ENCODE measurements around the gene ZMPSTE24. TPM values are rescaled to one million over a fixed set of nuclear protein-coding genes. Genes with fewer than 3 reads are reported as not detected.

The ZMPSTE24 gene
- total RNA-seq, 1 donor from 2014 or later, result 18.6 TPM

DNA sequence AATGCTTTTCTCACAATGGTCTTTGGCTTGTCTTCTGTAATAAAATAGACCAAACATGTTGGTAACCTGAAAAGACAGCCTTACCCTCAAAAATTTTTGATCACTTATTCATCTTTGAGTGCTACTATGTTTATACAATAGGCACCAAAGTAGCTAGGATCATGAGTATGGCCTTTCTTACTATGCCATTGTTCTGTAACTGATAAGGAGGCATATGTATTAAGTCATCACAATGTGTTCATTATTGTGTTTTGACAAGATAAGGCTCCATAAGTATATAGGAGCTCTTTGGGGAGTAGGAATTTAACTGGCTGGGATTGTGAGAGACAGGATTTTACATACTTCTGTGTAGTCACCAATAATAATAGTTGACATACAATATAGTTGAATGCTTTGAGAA is 9.6 kb upstream of the ZMPSTE24 start:
- POLR2A ChIA-PET, result no interaction called here

DNA sequence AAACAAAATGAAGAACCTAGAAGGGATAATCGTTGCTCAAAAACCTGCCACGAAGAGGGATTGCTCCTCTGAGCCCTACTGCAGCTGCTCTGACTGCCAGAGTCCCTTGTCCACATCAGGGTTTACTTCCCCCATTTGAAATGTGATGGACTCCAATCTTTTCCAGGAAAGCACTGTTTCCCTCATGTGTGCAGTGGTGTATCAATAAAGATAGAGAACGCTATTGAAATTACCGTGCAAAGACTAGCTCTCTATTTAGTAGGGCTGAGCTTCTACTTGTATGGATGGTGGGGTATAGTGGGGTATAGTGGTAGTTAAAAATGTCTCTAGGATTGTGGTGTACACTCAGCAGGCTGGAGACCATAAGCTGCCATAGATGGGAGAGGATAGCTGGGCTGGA is 6.6 kb upstream of the ZMPSTE24 start:
- Mint-ChIP-seq H3K27ac (no peak overlapping the region), H3K9me3 (no peaks in the 10 kb centered on the region), H3K4me3 (no peak overlapping the region), H3K36me3 (ENCODE audit: low read depth) (no peaks in the 10 kb centered on the region), H3K27me3 (no peaks in the 10 kb centered on the region), H3K4me1 (peaks cover 2% of the 10 kb centered on the region)
- ATAC-seq (ENCODE audit: low read depth) (no peak), DNase-seq (no peak)
- CTCF ChIA-PET, result no interaction called here
- TF ChIP-seq, protein P1, sequence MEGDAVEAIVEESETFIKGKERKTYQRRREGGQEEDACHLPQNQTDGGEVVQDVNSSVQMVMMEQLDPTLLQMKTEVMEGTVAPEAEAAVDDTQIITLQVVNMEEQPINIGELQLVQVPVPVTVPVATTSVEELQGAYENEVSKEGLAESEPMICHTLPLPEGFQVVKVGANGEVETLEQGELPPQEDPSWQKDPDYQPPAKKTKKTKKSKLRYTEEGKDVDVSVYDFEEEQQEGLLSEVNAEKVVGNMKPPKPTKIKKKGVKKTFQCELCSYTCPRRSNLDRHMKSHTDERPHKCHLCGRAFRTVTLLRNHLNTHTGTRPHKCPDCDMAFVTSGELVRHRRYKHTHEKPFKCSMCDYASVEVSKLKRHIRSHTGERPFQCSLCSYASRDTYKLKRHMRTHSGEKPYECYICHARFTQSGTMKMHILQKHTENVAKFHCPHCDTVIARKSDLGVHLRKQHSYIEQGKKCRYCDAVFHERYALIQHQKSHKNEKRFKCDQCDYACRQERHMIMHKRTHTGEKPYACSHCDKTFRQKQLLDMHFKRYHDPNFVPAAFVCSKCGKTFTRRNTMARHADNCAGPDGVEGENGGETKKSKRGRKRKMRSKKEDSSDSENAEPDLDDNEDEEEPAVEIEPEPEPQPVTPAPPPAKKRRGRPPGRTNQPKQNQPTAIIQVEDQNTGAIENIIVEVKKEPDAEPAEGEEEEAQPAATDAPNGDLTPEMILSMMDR (IDR thresholded peaks at IDR 0.05), result no peak
- POLR2A ChIA-PET, result interaction anchor here (0.5 to 1.0 kb wide), 2 partner anchors 98 to 1113 kb away, joined by 4 to 6 read pairs; no protein-coding TSS in a partner anchor
- intact Hi-C loops (cut with micrococcal nuclease), result no loop called here

More for the DNA sequence above, 9.6 kb upstream of the ZMPSTE24 start:
- Mint-ChIP-seq H3K27ac (no peak overlapping the region), H3K9me3 (no peaks in the 10 kb centered on the region), H3K4me1 (no peaks in the 10 kb centered on the region), H3K4me3 (no peak overlapping the region), H3K36me3 (ENCODE audit: low read depth) (no peaks in the 10 kb centered on the region), H3K27me3 (no peaks in the 10 kb centered on the region)
- no peak for DNase-seq
- CTCF ChIA-PET, result no interaction called here
- no peak for ATAC-seq (ENCODE audit: low read depth)
- intact Hi-C loops (cut with micrococcal nuclease), result no loop called here
- TF ChIP-seq, protein P1 (IDR thresholded peaks at IDR 0.05), result no peak

DNA sequence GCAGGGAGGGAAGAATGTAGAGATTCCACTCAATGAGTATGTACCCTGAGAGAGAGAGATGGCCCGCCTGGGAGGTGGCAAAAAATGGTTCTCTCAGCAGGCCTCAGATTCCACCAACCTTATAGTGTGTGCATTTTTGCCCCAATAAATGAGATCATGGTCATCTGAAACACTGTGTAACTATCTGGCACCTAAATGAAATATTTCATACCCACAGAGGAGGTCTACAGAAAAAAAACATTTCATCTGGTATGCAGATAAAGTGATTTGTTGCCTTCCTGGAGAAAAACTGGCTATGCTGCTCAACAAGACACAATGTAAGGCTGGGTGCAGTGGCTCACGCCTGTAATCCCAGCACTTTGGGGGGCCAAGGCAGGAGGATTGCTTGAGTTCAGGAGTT is 5.4 kb upstream of the ZMPSTE24 start:
- Mint-ChIP-seq H3K4me3 (no peak overlapping the region), H3K4me1 (peaks cover 12% of the 10 kb centered on the region), H3K36me3 (ENCODE audit: low read depth) (peaks cover 5% of the 10 kb centered on the region), H3K27ac (no peak overlapping the region), H3K27me3 (no peaks in the 10 kb centered on the region), H3K9me3 (no peaks in the 10 kb centered on the region)
- no peak for ATAC-seq (ENCODE audit: low read depth)
- no peak for DNase-seq
- TF ChIP-seq, protein P1 (IDR thresholded peaks at IDR 0.05), result no peak
- intact Hi-C loops (cut with micrococcal nuclease), result no loop called here
- POLR2A ChIA-PET, result no interaction called here
- CTCF ChIA-PET, result no interaction called here

DNA sequence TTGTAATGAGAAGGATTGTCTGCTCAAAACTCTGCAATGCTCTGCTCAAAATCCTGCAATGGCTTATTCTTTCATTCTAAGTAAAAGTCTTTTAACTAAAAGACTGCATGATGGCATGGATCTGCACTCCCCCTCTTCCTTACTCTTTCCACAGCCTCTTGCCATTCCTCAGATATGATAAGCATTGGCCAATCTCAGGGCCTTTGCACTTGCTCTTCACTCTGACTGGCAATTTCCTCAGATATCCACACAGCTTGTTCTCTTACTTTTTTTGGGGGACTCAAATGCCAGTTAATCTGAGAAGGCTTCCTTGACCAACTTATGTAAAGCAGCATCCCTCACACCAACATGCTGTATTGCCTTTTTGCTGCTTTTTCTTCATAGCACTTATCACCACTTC is 2.8 kb upstream of the ZMPSTE24 start:
- no peak for ATAC-seq (ENCODE audit: low read depth)
- DNase-seq, result no peak
- Mint-ChIP-seq H3K9me3 (no peaks in the 10 kb centered on the region), H3K4me3 (no peak overlapping the region), H3K27ac (no peak overlapping the region), H3K27me3 (no peaks in the 10 kb centered on the region), H3K36me3 (ENCODE audit: low read depth) (peaks cover 12% of the 10 kb centered on the region), H3K4me1 (peaks cover 30% of the 10 kb centered on the region)
- TF ChIP-seq, protein P1 (IDR thresholded peaks at IDR 0.05), result no peak
- intact Hi-C loops (cut with micrococcal nuclease), result loop anchor here (5.0 kb wide), 1 partner anchor 147 kb away; no protein-coding TSS in a partner anchor
- ChIA-PET POLR2A (no interaction called here), CTCF (no interaction called here)

DNA sequence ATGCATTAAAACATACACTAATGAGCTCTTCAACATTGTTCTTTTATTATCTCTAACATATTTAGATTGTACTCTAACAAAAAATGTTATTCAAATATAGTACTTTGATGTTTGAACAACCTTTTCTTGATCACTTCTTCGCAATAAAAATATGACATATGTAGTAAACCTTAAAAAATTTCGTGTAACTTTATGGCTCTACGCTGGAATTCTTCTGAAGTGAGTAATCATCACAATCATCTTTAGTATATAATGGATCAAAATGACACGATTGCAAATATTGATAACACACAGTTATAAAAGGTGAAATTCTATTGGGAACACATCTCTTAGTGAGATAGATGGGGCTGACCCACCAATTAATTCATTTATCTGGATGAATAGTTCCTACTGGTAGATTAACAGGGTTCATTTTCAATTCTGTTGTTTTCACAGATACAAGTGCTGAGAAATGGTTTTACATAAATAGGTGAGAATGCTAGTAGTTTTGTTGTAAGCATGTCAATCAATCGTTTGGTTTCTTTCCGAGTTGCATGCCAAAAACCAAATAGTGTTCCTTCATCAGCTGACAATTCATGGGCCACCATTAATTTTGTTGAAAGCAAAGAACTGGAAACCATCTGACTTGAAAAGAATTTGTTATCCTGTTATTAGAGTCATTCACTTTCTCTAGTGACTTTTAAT is 1.5 kb upstream of the ZMPSTE24 start:
- DNase-seq (no peak), ATAC-seq (ENCODE audit: low read depth) (no peak)
- ChIA-PET CTCF (interaction anchor here (1.4 to 1.8 kb wide), 2 partner anchors 82 to 148 kb away, joined by 4 read pairs; no protein-coding TSS in a partner anchor), POLR2A (interaction anchor here (0.6 to 2.8 kb wide), 8 partner anchors 14 to 216 kb away, joined by 3 to 26 read pairs (median 5); partner anchors contain the start of gene CAP1)
- intact Hi-C loops (cut with micrococcal nuclease), result loop anchor here (5.0 kb wide), 1 partner anchor 146 kb away; no protein-coding TSS in a partner anchor
- H3K27me3 Mint-ChIP-seq, result no peaks in the 10 kb centered on the region
- peaks cover 25% of the 10 kb centered on the region for H3K36me3 Mint-ChIP-seq (ENCODE audit: low read depth)
- H3K4me1 Mint-ChIP-seq, result peaks cover 34% of the 10 kb centered on the region
- H3K27ac Mint-ChIP-seq, result peak overlapping the region; percentile 46
- TF ChIP-seq, protein P1 (IDR thresholded peaks at IDR 0.05), result no peak
- H3K4me3 Mint-ChIP-seq, result peak overlapping the region; percentile 96
- H3K9me3 Mint-ChIP-seq, result no peaks in the 10 kb centered on the region
